NCI-H1436 (cell line): ENCODE results near the gene OSCAR.
"Not testable (repeated sequence)": the region's sequence is repeated elsewhere in the genome, so short reads cannot be mapped to it uniquely, and the experiment has no call there.

ENCODE experiments used
- DNase-seq: peaks from one replicate; lab custom pipeline; 2025; lab: John Stamatoyannopoulos, UW

OSCAR gene

GRCh38 chr19:54125713-54126112 is 25.1 kb upstream of the OSCAR start:
- DNase-seq = no peak

- no peak for DNase-seq
Observed at GRCh38 chr19:54124393-54124792, 23.8 kb upstream of the OSCAR start.

GRCh38 chr19:54123682-54124081 is 23.1 kb upstream of the OSCAR start:
- DNase-seq = no peak

- no peak for DNase-seq
Observed at GRCh38 chr19:54121259-54121658, 20.7 kb upstream of the OSCAR start.

- DNase-seq = peak; percentile 99
Observed at GRCh38 chr19:54115109-54116063, 14.8 kb upstream of the OSCAR start, which contains the start of the genes PRPF31 and TFPT. Gene PRPF31, plus strand, starts transcription at chr19:54115754. Its CDS starts 2,525 bp downstream, at chr19:54118279. Gene TFPT, minus strand, starts transcription at chr19:54115657. Its CDS starts 388 bp downstream, at chr19:54115269.

GRCh38 chr19:54114340-54115108 is 13.9 kb upstream of the OSCAR start:
- DNase-seq = no peak

- DNase-seq = no peak
Observed at GRCh38 chr19:54109651-54110050, 9.0 kb upstream of the OSCAR start.

- no peak for DNase-seq
Observed at GRCh38 chr19:54108496-54108895, 7.9 kb upstream of the OSCAR start.

GRCh38 chr19:54107876-54108490 is 7.4 kb upstream of the OSCAR start:
- DNase-seq = no peak

- DNase-seq = no peak
Observed at GRCh38 chr19:54106716-54107115, 6.1 kb upstream of the OSCAR start.

GRCh38 chr19:54105796-54106195 is 5.2 kb upstream of the OSCAR start:
- no peak for DNase-seq

- no peak for DNase-seq
Observed at GRCh38 chr19:54104998-54105715, 4.6 kb upstream of the OSCAR start.

- peak; percentile 98 for DNase-seq
Observed at GRCh38 chr19:54102421-54103169, 2.0 kb upstream of the OSCAR start, which contains the start of gene NDUFA3. Gene NDUFA3, plus strand, starts transcription at chr19:54102855. Its CDS starts 24 bp downstream, at chr19:54102879.

GRCh38 chr19:54099903-54100255 is 724 bp downstream of the OSCAR start:
- not testable (repeated sequence) for DNase-seq

GRCh38 chr19:54099190-54099902 is 1.3 kb downstream of the OSCAR start:
- no peak for DNase-seq

GRCh38 chr19:54096617-54097106 is 3.9 kb downstream of the OSCAR start:
- DNase-seq = no peak

- peak; percentile 23 for DNase-seq
Observed at GRCh38 chr19:54095859-54096616, 4.6 kb downstream of the OSCAR start.

- no peak for DNase-seq
Observed at GRCh38 chr19:54095136-54095858, 5.3 kb downstream of the OSCAR start.
